ENCODE data around the gene DICER1. TPM values are rescaled to one million over a fixed set of nuclear protein-coding genes. Genes with fewer than 3 reads are reported as not detected.

Gene DICER1
- total and polyA plus RNA-seq, 2 experiments from 2014 or later = 21.4 to 59.2 TPM

DNA sequence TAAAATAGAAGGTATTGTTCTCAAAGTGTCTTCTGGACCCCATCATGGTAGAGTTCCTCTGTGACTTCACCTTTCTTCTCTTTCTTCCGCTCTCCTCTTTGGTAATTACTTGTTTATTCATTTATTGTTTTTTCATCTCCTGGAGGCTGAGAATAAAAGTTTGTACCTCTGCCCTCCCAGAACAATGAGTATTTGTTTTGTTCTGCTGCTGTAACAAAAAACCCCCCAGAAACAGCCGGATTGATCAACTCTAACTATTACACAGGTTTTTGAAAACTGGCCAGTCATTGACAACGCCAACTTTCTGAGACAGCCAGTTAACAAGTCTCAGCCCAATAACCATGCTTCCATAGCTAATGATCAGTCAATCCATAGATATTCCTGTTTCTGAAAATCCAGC, 8.2 kb upstream of the DICER1 start (continued):
- TF ChIP-seq, protein P1, sequence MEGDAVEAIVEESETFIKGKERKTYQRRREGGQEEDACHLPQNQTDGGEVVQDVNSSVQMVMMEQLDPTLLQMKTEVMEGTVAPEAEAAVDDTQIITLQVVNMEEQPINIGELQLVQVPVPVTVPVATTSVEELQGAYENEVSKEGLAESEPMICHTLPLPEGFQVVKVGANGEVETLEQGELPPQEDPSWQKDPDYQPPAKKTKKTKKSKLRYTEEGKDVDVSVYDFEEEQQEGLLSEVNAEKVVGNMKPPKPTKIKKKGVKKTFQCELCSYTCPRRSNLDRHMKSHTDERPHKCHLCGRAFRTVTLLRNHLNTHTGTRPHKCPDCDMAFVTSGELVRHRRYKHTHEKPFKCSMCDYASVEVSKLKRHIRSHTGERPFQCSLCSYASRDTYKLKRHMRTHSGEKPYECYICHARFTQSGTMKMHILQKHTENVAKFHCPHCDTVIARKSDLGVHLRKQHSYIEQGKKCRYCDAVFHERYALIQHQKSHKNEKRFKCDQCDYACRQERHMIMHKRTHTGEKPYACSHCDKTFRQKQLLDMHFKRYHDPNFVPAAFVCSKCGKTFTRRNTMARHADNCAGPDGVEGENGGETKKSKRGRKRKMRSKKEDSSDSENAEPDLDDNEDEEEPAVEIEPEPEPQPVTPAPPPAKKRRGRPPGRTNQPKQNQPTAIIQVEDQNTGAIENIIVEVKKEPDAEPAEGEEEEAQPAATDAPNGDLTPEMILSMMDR (conservative IDR thresholded peaks at IDR 0.05; ENCODE audit: low read depth in 2 of 2) = no peak
- no peak for TF ChIP-seq NANOG (IDR thresholded peaks at IDR 0.05; ENCODE audit: borderline replicate concordance)
- TF ChIP-seq STAT1 (IDR thresholded peaks at IDR 0.05; ENCODE audit: unreplicated experiment) = no peak

DNA sequence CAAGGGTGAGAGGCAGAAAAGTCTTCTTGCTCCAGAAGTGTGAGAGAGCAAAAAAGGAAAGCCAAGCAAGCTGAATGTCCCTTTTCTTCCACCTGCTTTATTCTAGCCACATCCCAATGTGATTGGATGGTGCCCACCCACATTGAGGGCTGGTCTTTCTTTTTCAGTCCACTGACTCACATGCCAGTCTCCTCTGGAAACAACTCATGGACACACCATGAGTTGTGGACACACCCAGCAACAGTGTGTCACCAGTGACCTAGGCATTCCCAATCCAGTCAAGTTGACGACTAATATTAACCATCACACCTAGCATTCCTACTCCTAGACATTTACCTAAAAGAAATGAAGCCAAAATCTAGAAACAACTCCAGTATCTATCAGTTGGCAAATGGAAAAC, 7.2 kb upstream of the DICER1 start:
- ATAC-seq (no peak), DNase-seq (ENCODE audit: low spot score) (no peak)
- Mint-ChIP-seq H3K4me3 (no peak overlapping the region), H3K36me3 (ENCODE audit: low read depth) (peaks cover 36% of the 10 kb centered on the region), H3K27ac (no peak overlapping the region), H3K4me1 (peaks cover 27% of the 10 kb centered on the region), H3K27me3 (ENCODE audit: insufficient read depth, low read depth, poor library complexity) (peaks cover 3% of the 10 kb centered on the region), H3K9me3 (peaks cover 27% of the 10 kb centered on the region)
- Histone ChIP-seq H3K4me3 (no peak overlapping the region), H3K9me2 (ENCODE audit: insufficient read depth) (0 out of 2 replicates have a peak, but pooled peaks cover 9% of the 10 kb centered on the region), H3K4me1 (ENCODE audit: insufficient read depth) (peaks cover 10% of the 10 kb centered on the region; the same call in 1 of the 2 replicates), H3F3A (replicated peaks; ENCODE audit: low read depth) (no peaks in the 10 kb centered on the region), H4K20me1 (replicated peaks; ENCODE audit: insufficient read depth) (no peaks in the 10 kb centered on the region), H3K79me2 (replicated peaks; ENCODE audit: insufficient read depth) (0 out of 2 replicates have a peak, but pooled peaks cover 4% of the 10 kb centered on the region), H3K36me3 (ENCODE audit: insufficient read depth) (no peaks in the 10 kb centered on the region; the same call in 1 of the 2 replicates), H3K4me2 (no peak overlapping the region), H3K27me3 (ENCODE audit: insufficient read depth) (no peaks in the 10 kb centered on the region), H2AFZ (no peak overlapping the region), H3K27ac (ENCODE audit: low read depth) (no peak overlapping the region)
- TF ChIP-seq JUNB (IDR thresholded peaks at IDR 0.05; ENCODE audit: unreplicated experiment) (no peak), ZNF114 (CRISPR knock-in tag; IDR thresholded peaks at IDR 0.05) (no peak), NANOG (IDR thresholded peaks at IDR 0.05; ENCODE audit: borderline replicate concordance) (no peak), EZH2 (IDR thresholded peaks at IDR 0.05; ENCODE audit: low read depth, unreplicated experiment) (no peak), POLR2AphosphoS5 (IDR thresholded peaks at IDR 0.05; ENCODE audit: low read depth) (no peak), CREB1 (CRISPR knock-in tag; IDR thresholded peaks at IDR 0.05; ENCODE audit: low read depth) (no peak), ZNF331 (CRISPR knock-in tag; IDR thresholded peaks at IDR 0.05; ENCODE audit: low read depth) (no peak), EZH2phosphoT487 (IDR thresholded peaks at IDR 0.05; ENCODE audit: unreplicated experiment) (no peak), STAT1 (IDR thresholded peaks at IDR 0.05; ENCODE audit: unreplicated experiment) (no peak)
- TF ChIP-seq, protein P2, sequence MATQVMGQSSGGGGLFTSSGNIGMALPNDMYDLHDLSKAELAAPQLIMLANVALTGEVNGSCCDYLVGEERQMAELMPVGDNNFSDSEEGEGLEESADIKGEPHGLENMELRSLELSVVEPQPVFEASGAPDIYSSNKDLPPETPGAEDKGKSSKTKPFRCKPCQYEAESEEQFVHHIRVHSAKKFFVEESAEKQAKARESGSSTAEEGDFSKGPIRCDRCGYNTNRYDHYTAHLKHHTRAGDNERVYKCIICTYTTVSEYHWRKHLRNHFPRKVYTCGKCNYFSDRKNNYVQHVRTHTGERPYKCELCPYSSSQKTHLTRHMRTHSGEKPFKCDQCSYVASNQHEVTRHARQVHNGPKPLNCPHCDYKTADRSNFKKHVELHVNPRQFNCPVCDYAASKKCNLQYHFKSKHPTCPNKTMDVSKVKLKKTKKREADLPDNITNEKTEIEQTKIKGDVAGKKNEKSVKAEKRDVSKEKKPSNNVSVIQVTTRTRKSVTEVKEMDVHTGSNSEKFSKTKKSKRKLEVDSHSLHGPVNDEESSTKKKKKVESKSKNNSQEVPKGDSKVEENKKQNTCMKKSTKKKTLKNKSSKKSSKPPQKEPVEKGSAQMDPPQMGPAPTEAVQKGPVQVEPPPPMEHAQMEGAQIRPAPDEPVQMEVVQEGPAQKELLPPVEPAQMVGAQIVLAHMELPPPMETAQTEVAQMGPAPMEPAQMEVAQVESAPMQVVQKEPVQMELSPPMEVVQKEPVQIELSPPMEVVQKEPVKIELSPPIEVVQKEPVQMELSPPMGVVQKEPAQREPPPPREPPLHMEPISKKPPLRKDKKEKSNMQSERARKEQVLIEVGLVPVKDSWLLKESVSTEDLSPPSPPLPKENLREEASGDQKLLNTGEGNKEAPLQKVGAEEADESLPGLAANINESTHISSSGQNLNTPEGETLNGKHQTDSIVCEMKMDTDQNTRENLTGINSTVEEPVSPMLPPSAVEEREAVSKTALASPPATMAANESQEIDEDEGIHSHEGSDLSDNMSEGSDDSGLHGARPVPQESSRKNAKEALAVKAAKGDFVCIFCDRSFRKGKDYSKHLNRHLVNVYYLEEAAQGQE (IDR thresholded peaks at IDR 0.05; ENCODE audit: unreplicated experiment) = no peak
- TF ChIP-seq, protein P3, sequence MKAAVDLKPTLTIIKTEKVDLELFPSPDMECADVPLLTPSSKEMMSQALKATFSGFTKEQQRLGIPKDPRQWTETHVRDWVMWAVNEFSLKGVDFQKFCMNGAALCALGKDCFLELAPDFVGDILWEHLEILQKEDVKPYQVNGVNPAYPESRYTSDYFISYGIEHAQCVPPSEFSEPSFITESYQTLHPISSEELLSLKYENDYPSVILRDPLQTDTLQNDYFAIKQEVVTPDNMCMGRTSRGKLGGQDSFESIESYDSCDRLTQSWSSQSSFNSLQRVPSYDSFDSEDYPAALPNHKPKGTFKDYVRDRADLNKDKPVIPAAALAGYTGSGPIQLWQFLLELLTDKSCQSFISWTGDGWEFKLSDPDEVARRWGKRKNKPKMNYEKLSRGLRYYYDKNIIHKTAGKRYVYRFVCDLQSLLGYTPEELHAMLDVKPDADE (IDR thresholded peaks at IDR 0.05) = no peak
- TF ChIP-seq, protein P4, sequence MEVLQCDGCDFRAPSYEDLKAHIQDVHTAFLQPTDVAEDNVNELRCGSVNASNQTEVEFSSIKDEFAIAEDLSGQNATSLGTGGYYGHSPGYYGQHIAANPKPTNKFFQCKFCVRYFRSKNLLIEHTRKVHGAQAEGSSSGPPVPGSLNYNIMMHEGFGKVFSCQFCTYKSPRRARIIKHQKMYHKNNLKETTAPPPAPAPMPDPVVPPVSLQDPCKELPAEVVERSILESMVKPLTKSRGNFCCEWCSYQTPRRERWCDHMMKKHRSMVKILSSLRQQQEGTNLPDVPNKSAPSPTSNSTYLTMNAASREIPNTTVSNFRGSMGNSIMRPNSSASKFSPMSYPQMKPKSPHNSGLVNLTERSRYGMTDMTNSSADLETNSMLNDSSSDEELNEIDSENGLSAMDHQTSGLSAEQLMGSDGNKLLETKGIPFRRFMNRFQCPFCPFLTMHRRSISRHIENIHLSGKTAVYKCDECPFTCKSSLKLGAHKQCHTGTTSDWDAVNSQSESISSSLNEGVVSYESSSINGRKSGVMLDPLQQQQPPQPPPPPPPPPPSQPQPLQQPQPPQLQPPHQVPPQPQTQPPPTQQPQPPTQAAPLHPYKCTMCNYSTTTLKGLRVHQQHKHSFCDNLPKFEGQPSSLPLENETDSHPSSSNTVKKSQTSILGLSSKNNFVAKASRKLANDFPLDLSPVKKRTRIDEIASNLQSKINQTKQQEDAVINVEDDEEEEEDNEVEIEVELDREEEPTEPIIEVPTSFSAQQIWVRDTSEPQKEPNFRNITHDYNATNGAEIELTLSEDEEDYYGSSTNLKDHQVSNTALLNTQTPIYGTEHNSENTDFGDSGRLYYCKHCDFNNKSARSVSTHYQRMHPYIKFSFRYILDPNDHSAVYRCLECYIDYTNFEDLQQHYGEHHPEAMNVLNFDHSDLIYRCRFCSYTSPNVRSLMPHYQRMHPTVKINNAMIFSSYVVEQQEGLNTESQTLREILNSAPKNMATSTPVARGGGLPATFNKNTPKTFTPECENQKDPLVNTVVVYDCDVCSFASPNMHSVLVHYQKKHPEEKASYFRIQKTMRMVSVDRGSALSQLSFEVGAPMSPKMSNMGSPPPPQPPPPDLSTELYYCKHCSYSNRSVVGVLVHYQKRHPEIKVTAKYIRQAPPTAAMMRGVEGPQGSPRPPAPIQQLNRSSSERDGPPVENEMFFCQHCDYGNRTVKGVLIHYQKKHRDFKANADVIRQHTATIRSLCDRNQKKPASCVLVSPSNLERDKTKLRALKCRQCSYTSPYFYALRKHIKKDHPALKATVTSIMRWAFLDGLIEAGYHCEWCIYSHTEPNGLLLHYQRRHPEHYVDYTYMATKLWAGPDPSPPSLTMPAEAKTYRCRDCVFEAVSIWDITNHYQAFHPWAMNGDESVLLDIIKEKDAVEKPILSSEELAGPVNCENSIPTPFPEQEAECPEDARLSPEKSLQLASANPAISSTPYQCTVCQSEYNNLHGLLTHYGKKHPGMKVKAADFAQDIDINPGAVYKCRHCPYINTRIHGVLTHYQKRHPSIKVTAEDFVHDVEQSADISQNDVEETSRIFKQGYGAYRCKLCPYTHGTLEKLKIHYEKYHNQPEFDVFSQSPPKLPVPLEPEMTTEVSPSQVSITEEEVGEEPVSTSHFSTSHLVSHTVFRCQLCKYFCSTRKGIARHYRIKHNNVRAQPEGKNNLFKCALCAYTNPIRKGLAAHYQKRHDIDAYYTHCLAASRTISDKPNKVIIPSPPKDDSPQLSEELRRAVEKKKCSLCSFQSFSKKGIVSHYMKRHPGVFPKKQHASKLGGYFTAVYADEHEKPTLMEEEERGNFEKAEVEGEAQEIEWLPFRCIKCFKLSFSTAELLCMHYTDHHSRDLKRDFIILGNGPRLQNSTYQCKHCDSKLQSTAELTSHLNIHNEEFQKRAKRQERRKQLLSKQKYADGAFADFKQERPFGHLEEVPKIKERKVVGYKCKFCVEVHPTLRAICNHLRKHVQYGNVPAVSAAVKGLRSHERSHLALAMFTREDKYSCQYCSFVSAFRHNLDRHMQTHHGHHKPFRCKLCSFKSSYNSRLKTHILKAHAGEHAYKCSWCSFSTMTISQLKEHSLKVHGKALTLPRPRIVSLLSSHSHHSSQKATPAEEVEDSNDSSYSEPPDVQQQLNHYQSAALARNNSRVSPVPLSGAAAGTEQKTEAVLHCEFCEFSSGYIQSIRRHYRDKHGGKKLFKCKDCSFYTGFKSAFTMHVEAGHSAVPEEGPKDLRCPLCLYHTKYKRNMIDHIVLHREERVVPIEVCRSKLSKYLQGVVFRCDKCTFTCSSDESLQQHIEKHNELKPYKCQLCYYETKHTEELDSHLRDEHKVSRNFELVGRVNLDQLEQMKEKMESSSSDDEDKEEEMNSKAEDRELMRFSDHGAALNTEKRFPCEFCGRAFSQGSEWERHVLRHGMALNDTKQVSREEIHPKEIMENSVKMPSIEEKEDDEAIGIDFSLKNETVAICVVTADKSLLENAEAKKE (CRISPR knock-in tag; IDR thresholded peaks at IDR 0.05) = no peak
